Gastrocnemius medialis (tissue), 4 donors: ENCODE measurements around the gene CCDC127. TPM values are rescaled to one million over a fixed set of nuclear protein-coding genes. Genes with fewer than 3 reads are reported as not detected.

Experiments
- ATAC-seq, 2 donors: fragments of 150-250 bp; one replicate each; pipeline ENCODE4 v1.9.1; 2016
- DNase-seq, 2 donors: peaks; one replicate each; pipeline ENCODE4 v3.0.0-alpha.2; 2019
- H3K27ac ChIP-seq, 4 donors: fragments of 200-600 bp; sonication (generic); 1 replicate in 1 of 4; 2 replicates in 3 of 4; pipeline ENCODE4 v1.5.1; 2016 to 2018; ENCODE audit warnings: mild to moderate bottlenecking in 2 of 4, moderate library complexity in 1 of 4
- H3K27me3 ChIP-seq, 3 donors: fragments of 200-600 bp; sonication (generic) in 2 of 3; 1 replicate in 1 of 3; 2 replicates in 2 of 3; pipeline versions ENCODE4 v1.5.1 to v1.6.0; 2016 to 2019; ENCODE audit warnings: mild to moderate bottlenecking in 1 of 3, moderate library complexity in 1 of 3
- H3K36me3 ChIP-seq, 2 donors: fragments of 200-600 bp; sonication (generic) in 1 of 2; one replicate each; pipeline ENCODE4 v1.5.1; 2017 to 2018
- H3K4me1 ChIP-seq, 2 donors: fragments of 200-600 bp; sonication (generic) in 1 of 2; one replicate each; pipeline ENCODE4 v1.5.1; 2016 to 2017; ENCODE audit warnings: mild to moderate bottlenecking in 2 of 2
- H3K4me3 ChIP-seq, 4 donors: fragments of 200-600 bp; sonication (generic) in 3 of 4; 1 replicate in 1 of 4; 2 replicates in 3 of 4; pipeline ENCODE4 v1.5.1; 2016 to 2019; ENCODE audit warnings: mild to moderate bottlenecking in 2 of 4
- H3K9me3 ChIP-seq, 3 donors: fragments of 200-600 bp; sonication (generic) in 2 of 3; 1 replicate in 1 of 3; 2 replicates in 2 of 3; pipeline ENCODE4 v1.5.1; 2016 to 2019
- POLR2A ChIP-seq, 2 donors: fragments of 450-650 bp; IDR thresholded peaks; one replicate each; pipeline ENCODE4 v1.6.1; 2017; ENCODE audit warnings: antibody characterized with exemption in 2 of 2, mild to moderate bottlenecking in 2 of 2, moderate library complexity in 2 of 2
- in situ Hi-C, 4 donors: fragments of 200-750 bp; cut with MboI; loops; one replicate each; pipeline versions ENCODE4 v1.15.0 to v1.8.0; 2017; ENCODE audit warnings: low sequenced_read_pairs in 4 of 4
- intact Hi-C: fragments of 100-400 bp; cut with DNase I; formaldehyde crosslinking; loops from one replicate; pipeline ENCODE4 v1.15.1; 2023; ENCODE audit warnings: low total_unique reads
- total RNA-seq, 4 donors: library from RNA; depleted of rRNA; stranded (reverse); fragments of >200 nt; gene quantifications; one replicate each; pipeline versions ENCODE4 v1.1.0 to v1.2.3, GENCODE V29; 2016
- TF ChIP-seq, protein P1 (sequence below), 5 experiments: fragments of 450-650 bp in 3 of 5; fragments of 200-600 bp in 2 of 5; sonication (generic) in 2 of 5; IDR thresholded peaks in 4 of 5; conservative IDR thresholded peaks in 1 of 5; 1 replicate in 4 of 5; 2 replicates in 1 of 5; pipeline ENCODE4 v1.5.1; 2016 to 2019; ENCODE audit warnings: antibody characterized with exemption in 5 of 5, mild to moderate bottlenecking in 3 of 5, moderate library complexity in 3 of 5

Gene CCDC127
- total RNA-seq, 4 donors from 2014 or later = 5.7 to 11.1 (median 7.8) TPM

DNA sequence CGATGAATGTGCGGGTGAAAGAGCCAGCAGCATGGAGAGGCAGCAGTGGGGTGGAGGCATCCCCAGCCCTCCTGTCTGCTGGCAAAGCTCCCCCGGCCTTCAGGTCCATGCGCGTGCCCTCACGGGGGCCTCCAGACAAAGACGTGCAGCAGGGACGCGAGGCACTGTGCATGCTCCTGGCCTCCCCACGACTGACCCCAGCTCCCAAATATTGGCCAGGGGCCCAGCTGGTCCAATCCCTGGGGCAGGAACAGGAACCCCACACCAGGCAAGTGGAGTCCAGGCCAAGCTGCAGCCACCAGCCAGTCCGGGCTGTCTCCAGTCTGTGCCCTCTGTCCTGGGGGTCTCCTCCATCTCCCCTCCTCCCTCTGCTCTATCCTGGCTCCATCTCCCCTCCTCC, 60.2 kb downstream of the CCDC127 start:
- no peak overlapping the region for H3K4me3 ChIP-seq

DNA sequence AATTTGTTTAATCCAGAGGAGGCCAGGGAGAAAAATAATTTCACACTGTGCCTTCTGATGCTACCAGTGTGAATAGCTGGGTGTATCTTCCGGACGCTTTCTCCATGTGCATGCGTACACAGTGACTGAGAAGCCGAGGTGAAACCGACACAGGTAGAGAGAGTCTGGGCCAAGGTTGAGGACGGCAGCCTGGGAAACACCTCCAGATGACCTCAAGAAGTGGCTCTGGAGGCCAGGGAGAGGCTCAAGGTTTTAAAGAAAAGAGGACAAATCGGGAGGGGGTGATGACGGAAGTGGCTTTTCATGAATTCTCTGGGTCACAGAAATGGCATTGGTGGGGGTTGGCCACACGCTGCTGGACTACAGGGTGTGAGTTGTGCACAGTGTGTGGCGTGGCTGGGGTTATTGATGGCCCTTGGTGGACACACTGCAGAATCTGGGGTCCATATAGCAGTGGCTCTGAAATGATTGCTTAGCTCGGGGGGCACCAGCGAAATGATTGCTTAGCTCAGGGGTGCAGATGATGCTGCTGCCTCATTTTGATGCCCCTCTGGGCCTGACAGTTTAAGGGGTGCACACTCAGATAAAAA, 60.7 kb downstream of the CCDC127 start:
- intact Hi-C loops = no loop called here
- in situ Hi-C loops = no loop called here
- TF ChIP-seq, protein P1, sequence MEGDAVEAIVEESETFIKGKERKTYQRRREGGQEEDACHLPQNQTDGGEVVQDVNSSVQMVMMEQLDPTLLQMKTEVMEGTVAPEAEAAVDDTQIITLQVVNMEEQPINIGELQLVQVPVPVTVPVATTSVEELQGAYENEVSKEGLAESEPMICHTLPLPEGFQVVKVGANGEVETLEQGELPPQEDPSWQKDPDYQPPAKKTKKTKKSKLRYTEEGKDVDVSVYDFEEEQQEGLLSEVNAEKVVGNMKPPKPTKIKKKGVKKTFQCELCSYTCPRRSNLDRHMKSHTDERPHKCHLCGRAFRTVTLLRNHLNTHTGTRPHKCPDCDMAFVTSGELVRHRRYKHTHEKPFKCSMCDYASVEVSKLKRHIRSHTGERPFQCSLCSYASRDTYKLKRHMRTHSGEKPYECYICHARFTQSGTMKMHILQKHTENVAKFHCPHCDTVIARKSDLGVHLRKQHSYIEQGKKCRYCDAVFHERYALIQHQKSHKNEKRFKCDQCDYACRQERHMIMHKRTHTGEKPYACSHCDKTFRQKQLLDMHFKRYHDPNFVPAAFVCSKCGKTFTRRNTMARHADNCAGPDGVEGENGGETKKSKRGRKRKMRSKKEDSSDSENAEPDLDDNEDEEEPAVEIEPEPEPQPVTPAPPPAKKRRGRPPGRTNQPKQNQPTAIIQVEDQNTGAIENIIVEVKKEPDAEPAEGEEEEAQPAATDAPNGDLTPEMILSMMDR (IDR thresholded peaks at IDR 0.05 in 4 of 5, conservative IDR thresholded peaks at IDR 0.05 in 1 of 5) = no peak
- TF ChIP-seq POLR2A (IDR thresholded peaks at IDR 0.05) = no peak
- no peak overlapping the region for H3K4me3 ChIP-seq
- H3K36me3 ChIP-seq = no peaks in the 10 kb centered on the region
- no peaks in the 10 kb centered on the region for H3K4me1 ChIP-seq
- peaks cover 0 to 10% (median 7%) of the 10 kb centered on the region in 3 donors for H3K27me3 ChIP-seq
- no peak overlapping the region for H3K27ac ChIP-seq
- H3K9me3 ChIP-seq = no peaks in the 10 kb centered on the region
- no peak for DNase-seq
- no peak for ATAC-seq

More for the DNA sequence above, 60.2 kb downstream of the CCDC127 start:
- in situ Hi-C loops = no loop called here
- intact Hi-C loops = no loop called here
- ATAC-seq (no peak), DNase-seq (no peak)
- H3K4me1 ChIP-seq = no peaks in the 10 kb centered on the region
- no peaks in the 10 kb centered on the region for H3K9me3 ChIP-seq
- H3K27ac ChIP-seq = no peak overlapping the region
- TF ChIP-seq POLR2A (IDR thresholded peaks at IDR 0.05) = no peak
- TF ChIP-seq, protein P1 (IDR thresholded peaks at IDR 0.05 in 4 of 5, conservative IDR thresholded peaks at IDR 0.05 in 1 of 5) = no peak
- no peaks in the 10 kb centered on the region for H3K36me3 ChIP-seq
- H3K27me3 ChIP-seq = peaks cover 0 to 10% (median 7%) of the 10 kb centered on the region in 3 donors

- Histone ChIP-seq H3K4me3 (no peak overlapping the region), H3K27ac (no peak overlapping the region), H3K27me3 (peaks cover 0 to 10% (median 7%) of the 10 kb centered on the region in 3 donors), H3K4me1 (no peaks in the 10 kb centered on the region), H3K9me3 (no peaks in the 10 kb centered on the region), H3K36me3 (no peaks in the 10 kb centered on the region)
- DNase-seq (no peak), ATAC-seq (no peak)
- in situ Hi-C loops = no loop called here
- intact Hi-C loops = no loop called here
- TF ChIP-seq, protein P1 (IDR thresholded peaks at IDR 0.05 in 4 of 5, conservative IDR thresholded peaks at IDR 0.05 in 1 of 5) = no peak
- no peak for TF ChIP-seq POLR2A (IDR thresholded peaks at IDR 0.05)
Observed at GRCh38 chr5:156411-157072, 61.4 kb downstream of the CCDC127 start.

DNA sequence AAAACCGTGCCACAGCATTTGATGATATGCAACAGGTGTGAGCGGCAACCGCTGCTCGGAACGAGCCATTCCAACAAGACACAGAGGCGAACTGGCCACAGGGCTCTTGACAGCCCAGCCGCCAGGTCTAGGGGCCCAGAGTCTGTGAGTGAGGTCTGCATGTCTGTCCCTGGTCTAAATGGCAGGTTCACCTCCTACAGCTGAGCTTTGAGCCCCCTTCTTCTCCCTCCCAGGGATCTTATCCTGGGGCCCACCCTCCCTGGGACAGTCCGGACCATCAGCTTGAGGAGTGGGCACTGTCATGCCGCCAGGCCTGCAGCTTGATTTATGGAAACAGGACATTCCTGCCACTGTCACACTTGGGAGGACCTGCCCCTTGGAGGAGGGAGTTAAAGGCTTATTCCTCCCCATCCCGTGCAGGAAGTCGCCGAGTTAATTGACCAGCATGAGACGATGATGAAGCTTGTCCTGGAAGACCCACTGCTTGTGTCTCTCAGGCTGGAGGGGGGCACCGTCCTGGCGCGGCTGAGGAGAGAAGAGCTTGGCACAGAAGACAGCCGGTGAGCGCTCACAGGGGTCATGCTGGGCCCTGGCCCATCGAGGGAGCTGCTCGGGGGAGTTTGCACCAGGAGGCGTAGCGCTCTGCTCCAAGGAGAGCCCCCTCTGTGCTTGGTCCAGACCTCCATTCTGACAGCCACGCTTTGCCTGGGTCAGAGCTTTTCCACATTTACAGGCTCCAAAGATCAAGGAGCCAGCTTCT, 62.1 kb downstream of the CCDC127 start:
- Histone ChIP-seq H3K9me3 (no peaks in the 10 kb centered on the region), H3K4me3 (no peak overlapping the region), H3K27ac (no peak overlapping the region), H3K4me1 (no peaks in the 10 kb centered on the region), H3K27me3 (peaks cover 0 to 10% (median 7%) of the 10 kb centered on the region in 3 donors), H3K36me3 (no peaks in the 10 kb centered on the region)
- in situ Hi-C loops (no loop called here), intact Hi-C loops (no loop called here)
- DNase-seq (no peak), ATAC-seq (no peak)
- TF ChIP-seq POLR2A (IDR thresholded peaks at IDR 0.05) = no peak
- TF ChIP-seq, protein P1 (IDR thresholded peaks at IDR 0.05 in 4 of 5, conservative IDR thresholded peaks at IDR 0.05 in 1 of 5) = no peak
